Retinal pigment epithelial cell (primary cell): ENCODE results near the gene FAM222A.

Experiments used
- DNase-seq: peaks from one replicate; pipeline ENCODE4 v3.0.0-alpha.2; 2010; ENCODE audit warnings: low read depth
- H3K4me3 ChIP-seq: 2 replicates; pipeline ENCODE4 v1.5.1; 2011; ENCODE audit warnings: mild to moderate bottlenecking, low read length, control low read depth, moderate library complexity
- TF ChIP-seq, protein P1 (sequence below): conservative IDR thresholded peaks from 2 replicates; pipeline ENCODE4 v1.5.1; 2011; ENCODE audit warnings: low read depth, low read length, control low read depth, inconsistent platforms

Gene FAM222A

GRCh38 chr12:109726511-109727038, 12.9 kb downstream of the FAM222A start:
- TF ChIP-seq, protein P1, sequence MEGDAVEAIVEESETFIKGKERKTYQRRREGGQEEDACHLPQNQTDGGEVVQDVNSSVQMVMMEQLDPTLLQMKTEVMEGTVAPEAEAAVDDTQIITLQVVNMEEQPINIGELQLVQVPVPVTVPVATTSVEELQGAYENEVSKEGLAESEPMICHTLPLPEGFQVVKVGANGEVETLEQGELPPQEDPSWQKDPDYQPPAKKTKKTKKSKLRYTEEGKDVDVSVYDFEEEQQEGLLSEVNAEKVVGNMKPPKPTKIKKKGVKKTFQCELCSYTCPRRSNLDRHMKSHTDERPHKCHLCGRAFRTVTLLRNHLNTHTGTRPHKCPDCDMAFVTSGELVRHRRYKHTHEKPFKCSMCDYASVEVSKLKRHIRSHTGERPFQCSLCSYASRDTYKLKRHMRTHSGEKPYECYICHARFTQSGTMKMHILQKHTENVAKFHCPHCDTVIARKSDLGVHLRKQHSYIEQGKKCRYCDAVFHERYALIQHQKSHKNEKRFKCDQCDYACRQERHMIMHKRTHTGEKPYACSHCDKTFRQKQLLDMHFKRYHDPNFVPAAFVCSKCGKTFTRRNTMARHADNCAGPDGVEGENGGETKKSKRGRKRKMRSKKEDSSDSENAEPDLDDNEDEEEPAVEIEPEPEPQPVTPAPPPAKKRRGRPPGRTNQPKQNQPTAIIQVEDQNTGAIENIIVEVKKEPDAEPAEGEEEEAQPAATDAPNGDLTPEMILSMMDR: no peak
- H3K4me3 ChIP-seq: no peak overlapping the region
- DNase-seq: no peak

GRCh38 chr12:109727039-109727723, 13.6 kb downstream of the FAM222A start:
- DNase-seq: no peak
- H3K4me3 ChIP-seq: no peak overlapping the region
- TF ChIP-seq, protein P1: no peak

DNA sequence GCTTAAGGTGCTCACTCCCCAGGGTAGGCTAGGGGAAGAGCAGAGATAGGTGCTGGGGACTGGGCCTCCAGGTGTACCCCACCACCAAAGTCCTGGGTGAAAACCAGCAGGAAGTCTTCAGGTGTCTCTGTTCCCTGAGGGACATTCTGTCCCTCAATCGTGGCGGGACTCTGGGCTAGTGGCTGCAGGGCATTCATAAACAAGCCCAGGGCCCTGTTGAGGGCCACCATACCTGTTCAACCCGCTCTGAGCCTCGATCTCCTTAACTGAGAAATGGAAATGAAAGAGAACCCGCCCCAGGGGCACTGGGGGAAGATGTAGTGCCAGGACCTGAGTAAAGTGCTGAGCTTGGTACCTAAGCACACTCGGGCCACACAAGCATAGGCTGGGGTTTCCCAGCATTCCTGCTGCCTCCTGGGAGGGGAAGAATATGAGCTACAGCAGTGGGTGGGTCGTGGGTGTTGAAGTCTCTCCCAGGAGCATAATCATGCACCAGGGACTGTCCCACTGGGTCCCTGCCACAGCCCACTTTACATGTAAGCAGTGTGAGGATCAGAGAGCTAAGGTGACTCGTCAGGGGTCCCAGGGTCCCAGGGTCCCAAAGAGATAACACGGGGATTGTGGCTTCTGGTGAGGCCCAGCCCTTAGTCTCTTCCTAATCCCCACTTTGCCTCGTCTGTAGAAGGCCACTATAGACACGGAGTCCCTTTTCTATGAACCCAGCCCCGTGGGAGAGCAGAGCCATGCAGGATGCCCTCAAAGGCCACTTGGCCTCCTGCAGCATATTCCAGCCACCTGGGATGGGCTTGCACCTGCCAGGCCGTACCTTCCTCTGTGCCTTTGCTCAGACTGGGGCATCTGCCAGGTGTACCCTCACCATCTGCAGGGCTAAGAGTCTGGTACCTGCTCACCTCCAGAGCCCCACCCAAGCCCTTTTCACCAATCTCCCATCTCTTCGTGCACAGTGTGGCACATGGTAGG, 14.4 kb downstream of the FAM222A start:
- no peak for DNase-seq
- H3K4me3 ChIP-seq: no peak overlapping the region
- TF ChIP-seq, protein P1: no peak

DNA sequence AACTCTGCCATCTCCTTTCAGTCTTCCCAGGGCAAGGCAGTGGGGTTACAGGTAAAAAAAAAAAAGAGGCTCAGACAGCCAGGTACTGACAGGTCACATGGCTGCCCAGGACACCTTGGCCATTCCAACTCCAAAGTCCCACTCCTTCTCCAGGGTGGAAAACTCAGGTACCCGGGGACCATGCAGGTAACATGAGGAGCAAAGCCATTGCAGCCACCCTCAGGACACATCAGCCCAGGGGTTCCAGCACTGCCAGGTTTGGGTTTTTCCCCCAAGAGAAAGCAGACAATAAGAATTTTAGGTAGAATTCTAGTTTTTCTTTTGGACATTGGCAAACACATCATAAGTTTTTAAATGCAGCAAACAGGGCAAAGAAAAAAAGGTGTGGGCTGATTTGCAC, 15.3 kb downstream of the FAM222A start:
- TF ChIP-seq, protein P1: no peak
- no peak overlapping the region for H3K4me3 ChIP-seq
- DNase-seq: no peak

GRCh38 chr12:109729371-109729781, 15.8 kb downstream of the FAM222A start:
- TF ChIP-seq, protein P1: no peak
- no peak overlapping the region for H3K4me3 ChIP-seq
- DNase-seq: no peak

DNA sequence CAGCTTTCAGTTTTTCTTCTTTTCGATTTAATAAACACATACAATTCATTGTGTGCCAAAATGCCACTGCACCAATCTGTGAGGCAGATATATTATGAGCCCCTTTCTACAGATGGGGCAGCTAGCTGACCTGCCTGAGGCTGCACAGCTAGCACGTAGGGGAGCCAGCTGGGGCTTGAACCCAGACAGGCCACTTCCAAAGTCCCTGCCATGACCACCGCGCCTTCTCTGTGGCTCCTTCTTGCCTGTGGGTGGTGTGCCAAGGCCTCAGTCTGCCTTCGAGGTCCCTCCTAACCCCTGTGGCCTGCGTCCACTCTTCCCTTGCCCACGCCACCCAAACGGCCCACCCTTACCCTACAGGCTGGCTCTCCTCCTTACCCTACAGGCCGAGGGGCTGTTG, 16.2 kb downstream of the FAM222A start:
- no peak for DNase-seq
- H3K4me3 ChIP-seq: no peak overlapping the region
- TF ChIP-seq, protein P1: no peak
